SKM-1 treated with dmso at 0.1 percent for 144 hours (cell line): Measurements from ENCODE around the gene RASSF3.
"Not testable (repeated sequence)": the region's sequence is repeated elsewhere in the genome, so short reads cannot be mapped to it uniquely, and the experiment has no call there.

Source experiments
- DNase-seq: peaks from one replicate; lab custom pipeline; 2025; ENCODE audit not compliant: unreplicated experiment; lab: John Stamatoyannopoulos, UW

The RASSF3 gene

GRCh38 chr12:64690236-64690635 lies 79.9 kb downstream of the RASSF3 start:
- DNase-seq = not testable (repeated sequence)

GRCh38 chr12:64691227-64691794 lies 81.0 kb downstream of the RASSF3 start:
- DNase-seq = no peak

DNA sequence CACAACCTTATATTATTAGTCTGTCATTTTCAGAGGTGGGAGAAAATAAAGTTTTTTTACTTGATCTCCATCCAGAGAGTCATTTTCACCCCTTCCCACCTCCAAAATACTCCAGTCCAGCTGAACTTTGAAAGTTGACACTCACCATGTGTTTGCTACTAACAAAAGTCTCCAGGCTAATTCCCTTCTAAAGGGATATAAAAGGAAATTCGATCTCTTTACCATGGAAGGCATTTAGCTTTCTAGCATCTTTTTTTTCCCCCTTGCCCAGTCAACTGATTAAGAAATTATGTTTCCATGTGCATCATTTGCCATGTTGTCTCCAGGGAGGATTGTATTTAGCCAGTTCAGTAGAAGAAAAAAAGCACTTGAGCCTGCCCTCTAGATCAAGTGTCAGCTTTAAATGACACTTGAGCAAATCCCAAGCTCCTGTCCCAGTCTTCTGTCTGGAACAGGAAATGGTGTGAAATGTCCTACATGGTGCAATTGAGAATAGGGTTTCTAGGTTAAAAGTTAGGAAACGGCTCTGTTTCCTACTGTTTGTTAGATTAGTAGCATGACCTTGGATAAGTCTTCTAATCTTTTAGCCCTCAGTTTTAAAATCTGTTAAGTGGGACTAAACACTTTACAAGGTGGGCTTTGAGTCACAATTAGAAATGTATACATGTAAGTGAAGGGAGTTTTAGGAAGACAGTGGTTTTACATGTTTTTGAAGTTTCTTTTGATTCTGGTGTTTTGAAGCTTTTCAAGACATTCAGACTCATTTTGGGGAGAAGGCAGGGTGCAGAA lies 81.7 kb downstream of the RASSF3 start:
- DNase-seq = no peak

DNA sequence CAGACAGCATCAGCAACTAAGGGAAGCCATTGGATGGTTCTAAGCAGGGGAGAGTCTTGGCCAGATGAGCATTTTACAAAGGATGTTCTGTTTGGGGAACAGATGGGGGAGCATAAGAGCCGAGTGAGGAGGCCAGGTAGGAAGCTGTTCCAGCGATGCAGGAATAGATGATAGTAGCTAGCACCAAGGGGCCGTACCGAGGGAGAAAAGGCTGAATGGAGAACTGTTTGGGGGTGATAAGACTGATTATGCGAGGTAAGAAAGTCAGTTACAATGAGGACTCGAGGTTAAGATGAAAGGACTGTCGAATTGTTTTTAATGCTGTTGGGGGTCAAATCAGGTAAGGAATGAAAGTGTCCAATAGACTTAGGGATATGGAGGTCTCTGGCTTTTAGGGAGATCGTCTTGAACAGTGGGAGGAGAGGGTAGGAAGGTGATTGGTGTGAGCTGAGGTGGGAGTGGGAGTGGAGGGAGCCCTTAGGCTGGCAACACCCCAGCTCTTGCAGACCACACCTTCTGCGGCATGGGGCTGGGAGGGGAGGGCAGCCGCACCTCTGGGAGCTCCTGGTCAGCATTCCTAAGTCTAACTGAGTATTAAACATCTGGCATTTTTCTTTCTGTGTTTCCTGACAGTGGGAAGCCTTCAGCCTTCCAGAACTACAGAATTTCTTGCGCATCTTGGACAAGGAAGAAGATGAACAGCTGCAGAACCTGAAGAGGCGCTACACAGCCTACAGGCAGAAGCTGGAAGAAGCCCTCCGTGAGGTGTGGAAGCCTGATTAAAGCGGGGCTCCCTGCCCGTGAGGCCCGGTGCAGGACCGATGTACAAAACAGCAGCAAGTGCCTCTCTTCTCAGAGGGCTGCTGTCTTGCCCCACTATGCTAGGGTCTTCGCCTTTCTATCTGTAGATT lies 84.1 kb downstream of the RASSF3 start:
- DNase-seq = no peak

GRCh38 chr12:64695550-64695949 lies 85.3 kb downstream of the RASSF3 start:
- no peak for DNase-seq

DNA sequence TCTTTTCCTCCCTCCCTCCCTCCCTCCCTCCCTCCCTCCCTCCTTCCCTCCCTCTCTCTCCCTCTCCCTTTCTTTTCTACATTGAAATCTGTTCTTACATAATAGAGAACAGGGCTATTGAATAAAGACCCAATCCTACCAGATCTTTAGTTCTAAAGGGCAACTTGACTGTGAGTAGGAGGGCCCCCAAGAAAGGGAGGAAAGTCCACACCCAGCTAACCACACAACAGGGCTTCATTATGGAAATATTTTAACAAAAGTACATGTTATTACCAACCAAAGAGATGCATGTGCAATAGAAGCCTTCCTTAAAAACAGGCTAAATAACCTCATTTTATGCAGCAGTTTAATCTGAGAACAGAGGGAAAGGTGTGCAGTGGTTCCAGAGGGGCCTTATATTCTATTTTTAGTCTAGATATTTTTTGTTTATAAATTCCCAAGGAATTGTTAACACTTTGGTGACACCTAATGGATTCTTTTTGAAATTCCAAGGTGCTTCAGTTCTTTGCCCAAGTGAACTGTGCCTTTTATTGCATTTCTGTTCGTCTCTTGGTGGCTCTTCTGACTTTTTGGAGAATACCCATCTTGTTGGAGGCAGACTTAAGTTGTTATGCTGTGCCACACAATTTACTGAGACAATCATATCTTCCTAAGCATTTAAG lies 85.9 kb downstream of the RASSF3 start:
- no peak for DNase-seq

- DNase-seq = peak; percentile 58
Measured at GRCh38 chr12:64699504-64700115, 89.3 kb downstream of the RASSF3 start.

DNA sequence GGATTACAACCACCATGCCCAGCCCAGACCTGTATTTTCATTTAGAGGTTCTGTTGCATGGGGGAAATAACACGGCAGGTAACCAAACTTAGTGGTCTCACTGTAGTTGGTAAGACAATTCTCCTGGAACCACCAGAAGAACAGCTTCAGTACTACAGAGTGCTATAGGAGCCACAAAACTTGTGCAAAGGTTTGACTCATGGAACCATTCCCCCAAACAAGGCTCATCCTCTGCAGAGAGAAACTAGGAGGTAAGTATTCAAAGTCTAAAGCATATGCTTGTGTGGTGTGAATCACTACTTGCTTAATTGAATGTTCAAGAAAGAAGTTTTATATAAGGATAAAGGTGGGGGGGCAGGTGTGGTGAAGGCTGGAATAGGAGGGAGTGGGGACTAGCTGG lies 90.2 kb downstream of the RASSF3 start:
- no peak for DNase-seq

- no peak for DNase-seq
Measured at GRCh38 chr12:64701283-64701682, 91.0 kb downstream of the RASSF3 start.

GRCh38 chr12:64706306-64706705 lies 96.0 kb downstream of the RASSF3 start:
- no peak for DNase-seq

GRCh38 chr12:64706857-64707256 lies 96.6 kb downstream of the RASSF3 start:
- DNase-seq = no peak

- no peak for DNase-seq
Measured at GRCh38 chr12:64707362-64707761, 97.1 kb downstream of the RASSF3 start.

GRCh38 chr12:64707926-64708325 lies 97.6 kb downstream of the RASSF3 start:
- DNase-seq = no peak

- DNase-seq = no peak
Measured at GRCh38 chr12:64709429-64709828, 99.1 kb downstream of the RASSF3 start.

GRCh38 chr12:64713376-64713775 lies 103.1 kb downstream of the RASSF3 start:
- DNase-seq = peak; percentile 2

- DNase-seq = no peak
Measured at GRCh38 chr12:64714551-64714968, 104.3 kb downstream of the RASSF3 start.

DNA sequence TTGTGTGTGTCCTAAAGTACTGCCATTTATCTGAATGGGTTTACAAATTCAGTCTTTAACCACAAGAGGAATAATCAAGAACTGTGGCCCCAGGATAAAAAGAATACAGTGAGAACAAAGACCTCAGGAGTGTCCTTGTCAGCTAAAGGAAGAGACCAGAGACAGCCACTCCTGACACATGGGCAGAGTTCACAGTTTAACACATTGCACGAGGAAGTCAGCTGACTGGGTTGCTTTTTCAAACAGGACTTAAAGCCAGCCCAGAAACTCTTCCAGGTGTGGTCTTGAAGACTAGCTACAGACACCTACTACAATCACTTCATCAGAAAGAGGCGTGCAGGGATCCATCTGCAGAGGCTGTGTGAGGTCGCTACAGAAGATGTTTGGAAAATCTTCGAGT lies 106.1 kb downstream of the RASSF3 start:
- DNase-seq = no peak

DNA sequence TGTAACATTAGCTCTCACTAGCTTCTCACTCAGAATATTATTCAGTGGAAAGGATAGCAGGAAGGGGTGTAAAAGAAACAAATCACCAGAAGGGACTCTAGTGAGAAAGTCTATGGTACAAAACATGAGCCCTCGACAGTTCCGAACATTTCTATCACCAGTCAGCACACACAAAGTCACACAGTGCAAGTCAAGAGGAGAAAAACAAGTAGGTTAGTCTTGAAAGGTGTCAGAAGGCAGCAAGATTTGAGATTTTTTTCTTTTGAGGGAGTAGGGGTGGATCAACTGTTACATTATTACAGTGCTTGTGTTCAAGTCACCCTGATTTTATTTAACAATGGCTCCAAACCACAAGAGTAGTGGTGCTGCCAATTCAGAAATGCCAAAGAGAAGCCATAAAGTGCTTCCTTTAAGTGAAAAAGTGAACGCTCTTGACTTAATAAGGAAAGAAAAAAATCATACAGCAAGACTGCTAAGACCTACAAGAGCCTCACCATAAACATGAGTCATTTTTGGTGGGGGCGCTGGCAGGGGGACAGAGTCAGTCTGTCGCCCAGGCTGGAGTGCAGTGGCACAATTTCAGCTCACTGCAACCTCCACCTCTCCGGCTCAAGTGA lies 106.7 kb downstream of the RASSF3 start:
- no peak for DNase-seq

- no peak for DNase-seq
Measured at GRCh38 chr12:64718649-64719048, 108.4 kb downstream of the RASSF3 start.

- DNase-seq = no peak
Measured at GRCh38 chr12:64720884-64721283, 110.6 kb downstream of the RASSF3 start.
